Right lobe of liver (tissue), 6 donors: Measurements from ENCODE around the gene RSF1. TPM values are rescaled to one million over a fixed set of nuclear protein-coding genes. Genes with fewer than 3 reads are reported as not detected.
"Not testable (repeated sequence)": the region's sequence is repeated elsewhere in the genome, so short reads cannot be mapped to it uniquely, and the experiment has no call there.

Source experiments
- ATAC-seq, 4 donors: fragments of 200-7000 bp; cut with Tn5 transposase; one replicate each; pipeline ENCODE4 v1.9.1; 2020; ENCODE audit warnings: mild to moderate bottlenecking in 4 of 4, moderate library complexity in 4 of 4
- DNase-seq, 3 donors: peaks; one replicate each; pipeline ENCODE4 v3.0.0-alpha.2; 2020
- H3K27ac ChIP-seq, 3 donors: fragments of 200-600 bp; one replicate each; pipeline ENCODE4 v1.8.0; 2022
- H3K27me3 ChIP-seq, 2 donors: fragments of 200-600 bp; one replicate each; pipeline ENCODE4 v1.8.0; 2022
- H3K36me3 ChIP-seq, 4 donors: fragments of 200-600 bp; sonication (generic) in 1 of 4; one replicate each; pipeline versions ENCODE4 v1.5.1 to v1.8.0; 2017 to 2022; ENCODE audit warnings: control low read depth in 1 of 4
- H3K4me1 ChIP-seq, 4 donors: fragments of 200-600 bp; sonication (generic) in 1 of 4; one replicate each; pipeline versions ENCODE4 v1.5.1 to v1.8.0; 2017 to 2022; ENCODE audit warnings: control low read depth in 1 of 4
- H3K4me3 ChIP-seq, 3 donors: fragments of 200-600 bp; one replicate each; pipeline ENCODE4 v1.8.0; 2022
- H3K9me3 ChIP-seq, 4 donors: fragments of 200-600 bp; sonication (generic) in 1 of 4; one replicate each; pipeline versions ENCODE4 v1.5.1 to v1.8.0; 2017 to 2022; ENCODE audit warnings: control low read depth in 1 of 4
- CTCF ChIP-seq, 4 donors: fragments of 200-600 bp in 3 of 4; fragments of 450-650 bp in 1 of 4; IDR thresholded peaks; one replicate each; pipeline versions ENCODE4 v1.5.1 to v1.8.0; 2016 to 2022; ENCODE audit warnings: antibody characterized with exemption in 4 of 4, mild to moderate bottlenecking in 2 of 4
- POLR2A ChIP-seq: fragments of 450-650 bp; IDR thresholded peaks from one replicate; pipeline ENCODE4 v1.6.1; 2017; ENCODE audit warnings: antibody characterized with exemption, mild to moderate bottlenecking
- WGBS: methylation state at CpG from one replicate; pipeline ENCODE4 v1.1.6; 2018; ENCODE audit warnings: low coverage, low lambda C conversion rate; ENCODE audit not compliant: insufficient coverage; ENCODE audit errors: missing lambda C conversion rate; 5-methylcytosine and 5-hydroxymethylcytosine counted together
- intact Hi-C, 2 donors: fragments of 100-400 bp; cut with DNase I; formaldehyde crosslinking; loops; one replicate each; pipeline versions ENCODE4 v1.11.2 to v1.14.1; 2022
- long read RNA-seq: library from polyadenylated mRNA; unstranded; transcript quantifications from one replicate; pipeline ENCODE4 v2.0.0, GENCODE V29; 2019
- total RNA-seq, 6 experiments: library from RNA; depleted of rRNA in 2 of 6; stranded (reverse); fragments of >200 nt in 2 of 6; fragmentation: NEBNext Ultra II Directional in 3 of 6; extraction: Animal tissue kit (Norgen Biotek cat#: 25700) in 3 of 6; gene quantifications; one replicate each; pipeline versions ENCODE4 v1.1.0 to v1.2.4, GENCODE V29; 2016 to 2023
- donor health status: DM: no; HTN: yes; CAD: no.
- donor health status: DM: no; HTN: no; CAD: no.
- donor health status: DM: no; HTN: no; CAD: no.
- donor health status: DM: no; HTN: yes; CAD: no.
- donor health status: DM: no; HTN: yes; CAD: no.

RSF1 gene
- 10 to 100 TPM in 5 of 6 experiments, 1 to 10 TPM in 1; 8.4 to 23.0 (median 20.6) TPM for total RNA-seq
- long read RNA-seq, partial matches to known transcripts, result 2 of 4 reads
- long read RNA-seq, other reads (novel, unspliced or antisense), result 1 of 4 reads

GRCh38 chr11:77820565-77821348 lies at the start of gene RSF1, which contains the start of gene AAMDC:
RSF1 (minus strand) TSS chr11:77820722; CDS start chr11:77820714, 8 bp downstream.
AAMDC (plus strand) TSS chr11:77821144; CDS start chr11:77842497, 21,353 bp downstream.
- ATAC-seq (peak; percentile 89 to 96 (median 92)), DNase-seq (peak; percentile 99)
- Histone ChIP-seq H3K36me3 (no peaks in the 10 kb centered on the region), H3K27me3 (no peaks in the 10 kb centered on the region), H3K4me3 (peak within 1 kb of the TSS; percentile 88 to 97 (median 97)), H3K9me3 (no peaks in the 10 kb centered on the region), H3K27ac (peak within 1 kb of the TSS; percentile 85 to 94 (median 91)), H3K4me1 (peaks cover 0 to 24% (median 6%) of the 10 kb centered on the region in 4 donors)
- intact Hi-C loops, result no loop called here
- peak; percentile 47 to 82 (median 71) for TF ChIP-seq CTCF (IDR thresholded peaks at IDR 0.05)
- TF ChIP-seq POLR2A, result peak; percentile 84
- WGBS, result under 1% methylated on average over 40 of the region's 64 CpGs

- no peaks in the 10 kb centered on the region for H3K27me3 ChIP-seq
- DNase-seq, result no peak
- H3K36me3 ChIP-seq, result peaks cover 0 to 12% (median 2%) of the 10 kb centered on the region in 4 donors
- no peaks in the 10 kb centered on the region for H3K4me1 ChIP-seq
- H3K4me3 ChIP-seq, result no peak overlapping the region
- no peak overlapping the region for H3K27ac ChIP-seq
- TF ChIP-seq CTCF (IDR thresholded peaks at IDR 0.05) (no peak), POLR2A (no peak)
- intact Hi-C loops, result no loop called here
- WGBS, result 59% methylated on average over 4 of the region's 4 CpGs
- ATAC-seq, result peak; percentile 21 to 59 (median 45)
- no peaks in the 10 kb centered on the region for H3K9me3 ChIP-seq
Observed at GRCh38 chr11:77868744-77869143, 48.2 kb upstream of the RSF1 start.

GRCh38 chr11:77866336-77866735 lies 45.8 kb upstream of the RSF1 start:
- no peak overlapping the region for H3K27ac ChIP-seq
- 100% methylated on average over 1 of the region's 1 CpG for WGBS
- DNase-seq (no peak), ATAC-seq (no peak)
- H3K36me3 ChIP-seq, result peaks cover 0 to 5% (median 0%) of the 10 kb centered on the region in 4 donors
- H3K4me1 ChIP-seq, result no peaks in the 10 kb centered on the region
- no peak for TF ChIP-seq POLR2A
- no peak for TF ChIP-seq CTCF (IDR thresholded peaks at IDR 0.05)
- no peaks in the 10 kb centered on the region for H3K27me3 ChIP-seq
- no peaks in the 10 kb centered on the region for H3K9me3 ChIP-seq
- intact Hi-C loops, result no loop called here
- H3K4me3 ChIP-seq, result no peak overlapping the region

- no peaks in the 10 kb centered on the region for H3K27me3 ChIP-seq
- ATAC-seq (no peak), DNase-seq (no peak)
- H3K9me3 ChIP-seq, result no peaks in the 10 kb centered on the region
- intact Hi-C loops, result no loop called here
- no peak overlapping the region for H3K4me3 ChIP-seq
- no peak overlapping the region for H3K27ac ChIP-seq
- H3K4me1 ChIP-seq, result no peaks in the 10 kb centered on the region
- 61% methylated on average over 1 of the region's 1 CpG for WGBS
- H3K36me3 ChIP-seq, result peaks cover 0 to 5% (median 0%) of the 10 kb centered on the region in 4 donors
- no peak for TF ChIP-seq POLR2A
Observed at GRCh38 chr11:77865805-77866204, 45.3 kb upstream of the RSF1 start.

- 85% methylated on average over 7 of the region's 10 CpGs for whole genome bisulfite sequencing
- ATAC-seq, intact Hi-C loops: not testable (repeated sequence)
Observed at GRCh38 chr11:77861444-77861843, 40.9 kb upstream of the RSF1 start.

GRCh38 chr11:77857906-77858457 lies 37.5 kb upstream of the RSF1 start:
- H3K4me3 ChIP-seq, H3K9me3 ChIP-seq, H3K4me1 ChIP-seq, H3K36me3 ChIP-seq, ATAC-seq, DNase-seq, H3K27me3 ChIP-seq, intact Hi-C loops, H3K27ac ChIP-seq: not testable (repeated sequence)
- 88% methylated on average over 10 of the region's 10 CpGs for WGBS

More at GRCh38 chr11:77861444-77861843, 40.9 kb upstream of the RSF1 start:
- H3K36me3 ChIP-seq, H3K27me3 ChIP-seq, H3K9me3 ChIP-seq, H3K4me1 ChIP-seq, H3K27ac ChIP-seq, H3K4me3 ChIP-seq, DNase-seq: not testable (repeated sequence)
